Right atrium auricular region (tissue), 2 donors: ENCODE results near the gene FIGNL2. TPM values are rescaled to one million over a fixed set of nuclear protein-coding genes. Genes with fewer than 3 reads are reported as not detected.
A peak's percentile ranks its signal among the peaks of the same experiment; 100 is the strongest.

Experiments used
- DNase-seq: peaks from one replicate; pipeline ENCODE4 v3.0.0-alpha.2; 2019; ENCODE audit warnings: low spot score
- H3K27ac ChIP-seq, 2 donors: fragments of 200-600 bp; sonication (generic); 1 replicate in 1 of 2; 2 replicates in 1 of 2; pipeline ENCODE4 v1.5.1; 2016 to 2019
- H3K27me3 ChIP-seq, 2 donors: fragments of 200-600 bp; sonication (generic); one replicate each; pipeline versions ENCODE4 v1.5.1 to v1.6.0; 2017 to 2019
- H3K36me3 ChIP-seq: fragments of 200-600 bp; sonication (generic); one replicate; pipeline ENCODE4 v1.5.1; 2016
- H3K4me1 ChIP-seq, 2 donors: fragments of 200-600 bp; sonication (generic); one replicate each; pipeline versions ENCODE4 v1.5.1 to v1.6.0; 2017 to 2019
- H3K4me3 ChIP-seq, 2 donors: fragments of 200-600 bp; sonication (generic); 1 replicate in 1 of 2; 2 replicates in 1 of 2; pipeline ENCODE4 v1.5.1; 2017 to 2019; ENCODE audit warnings: mild to moderate bottlenecking in 1 of 2, moderate library complexity in 1 of 2
- H3K9me3 ChIP-seq, 2 donors: fragments of 200-600 bp; sonication (generic); one replicate each; pipeline ENCODE4 v1.5.1; 2019
- CTCF ChIP-seq, 2 donors: fragments of 200-600 bp; sonication (generic); IDR thresholded peaks; one replicate each; pipeline ENCODE4 v1.5.1; 2019; ENCODE audit warnings: antibody characterized with exemption in 2 of 2
- total RNA-seq, 2 donors: library from RNA; depleted of rRNA; stranded (reverse); fragments of >200 nt; gene quantifications; one replicate each; pipeline ENCODE4 v1.1.0, GENCODE V29; 2016

FIGNL2 gene
- total RNA-seq: under 1 TPM; 0.19 to 0.24 TPM

GRCh38 chr12:51848326-51848727 lies at the start of gene FIGNL2:
Gene FIGNL2 (minus strand): TSS chr12:51848718. CDS start chr12:51822413, 26,305 bp downstream.
- Histone ChIP-seq H3K4me1 (peaks cover 0 to 42% of the 10 kb centered on the region in 2 donors), H3K27me3 (peaks cover 9 to 13% of the 10 kb centered on the region in 2 donors), H3K9me3 (no peaks in the 10 kb centered on the region), H3K36me3 (no peaks in the 10 kb centered on the region), H3K4me3 (peak within 1 kb of the TSS; percentile 49 to 68), H3K27ac (peak within 1 kb of the TSS; percentile 66 to 71)
- no peak for TF ChIP-seq CTCF (IDR thresholded peaks at IDR 0.05)
- no peak for DNase-seq

DNA sequence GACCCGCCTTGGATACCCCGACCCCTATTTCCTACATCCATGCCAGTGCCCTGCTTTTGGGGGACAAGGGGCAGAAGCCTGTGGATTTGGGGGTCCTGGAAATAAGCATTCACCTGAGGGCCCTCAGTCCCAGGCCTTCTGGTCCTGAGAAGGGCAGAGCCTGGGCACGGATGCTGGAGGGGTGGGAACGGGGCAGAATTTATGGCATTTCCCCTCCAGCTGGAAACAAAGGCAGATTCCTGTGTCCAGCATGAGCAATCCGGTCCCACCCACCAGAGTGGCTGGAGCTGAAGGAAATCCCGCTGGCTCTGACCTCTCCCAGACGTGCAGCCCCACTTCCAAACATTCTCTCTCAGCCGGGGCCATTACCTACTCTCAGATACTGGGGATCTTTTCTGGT lies 48.7 kb upstream of the FIGNL2 start:
- Histone ChIP-seq H3K27me3 (no peaks in the 10 kb centered on the region), H3K36me3 (no peaks in the 10 kb centered on the region), H3K9me3 (no peaks in the 10 kb centered on the region), H3K4me1 (peaks cover 0 to 25% of the 10 kb centered on the region in 2 donors), H3K4me3 (no peak overlapping the region), H3K27ac (peak overlapping the region; percentile 4 to 45)
- TF ChIP-seq CTCF (IDR thresholded peaks at IDR 0.05): no peak
- no peak for DNase-seq

DNA sequence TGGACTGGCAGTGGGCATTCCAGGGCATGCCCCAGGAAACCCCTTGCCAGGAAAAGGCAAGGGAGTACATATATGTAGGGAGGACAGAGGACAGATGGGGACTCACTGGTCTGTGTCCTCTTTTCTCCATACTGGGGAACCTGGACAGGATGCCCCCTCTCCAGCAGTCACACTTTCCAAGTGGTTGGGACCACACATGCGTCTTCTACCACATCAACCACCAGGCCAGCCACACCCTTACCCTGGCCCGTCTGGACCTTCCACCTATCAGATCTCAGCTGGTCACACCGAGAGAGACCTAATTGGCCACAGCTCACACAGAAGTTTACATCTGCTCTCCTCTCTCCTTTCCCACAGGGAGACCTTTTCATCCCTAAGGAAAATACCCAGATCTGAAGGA lies 47.7 kb upstream of the FIGNL2 start:
- peak overlapping the region; percentile 4 to 45 for H3K27ac ChIP-seq

DNA sequence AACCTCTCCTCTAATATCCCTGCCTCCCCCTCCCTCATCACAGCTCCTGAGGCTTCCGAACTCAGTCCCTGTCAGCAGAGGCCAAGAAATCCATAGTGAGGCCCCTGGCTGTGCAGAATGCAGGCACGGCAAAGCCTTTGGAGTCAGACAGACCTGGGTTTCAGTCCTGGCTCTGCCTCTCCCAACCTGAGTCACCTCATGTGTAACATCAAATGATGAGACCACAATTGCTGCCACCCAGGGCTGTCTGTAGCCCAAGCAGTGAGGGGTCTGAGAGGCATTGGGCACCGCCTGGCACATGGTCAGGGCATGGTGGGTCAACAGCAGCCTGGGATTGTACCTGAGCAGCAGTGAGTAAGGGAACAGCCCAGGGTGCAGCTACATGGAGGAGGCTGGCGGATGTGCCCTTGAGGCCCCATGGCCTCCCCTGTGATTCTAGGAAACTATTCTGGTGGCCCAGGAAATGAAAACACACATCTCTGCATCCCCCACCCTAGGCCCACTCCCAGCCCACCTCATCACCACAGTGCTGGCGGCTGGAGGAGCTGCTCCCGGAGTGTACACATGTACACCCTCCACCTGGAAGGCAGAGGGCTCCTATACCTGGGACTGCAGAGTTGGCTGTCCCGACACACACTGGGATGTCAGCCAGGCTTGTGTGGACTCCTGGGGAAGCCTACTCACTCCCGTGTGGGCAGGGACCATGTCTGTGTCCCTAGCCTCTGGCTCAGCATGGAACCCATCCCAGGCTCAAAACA lies 47.0 kb upstream of the FIGNL2 start:
- TF ChIP-seq CTCF (IDR thresholded peaks at IDR 0.05): no peak
- no peak overlapping the region for H3K27ac ChIP-seq

More for the DNA sequence above, 47.7 kb upstream of the FIGNL2 start:
- H3K9me3 ChIP-seq: no peaks in the 10 kb centered on the region
- H3K4me1 ChIP-seq: peaks cover 0 to 25% of the 10 kb centered on the region in 2 donors
- no peaks in the 10 kb centered on the region for H3K27me3 ChIP-seq
- H3K4me3 ChIP-seq: no peak overlapping the region
- TF ChIP-seq CTCF (IDR thresholded peaks at IDR 0.05): no peak
- no peak for DNase-seq
- no peaks in the 10 kb centered on the region for H3K36me3 ChIP-seq

GRCh38 chr12:51893786-51894185 lies 45.3 kb upstream of the FIGNL2 start:
- Histone ChIP-seq H3K9me3 (no peaks in the 10 kb centered on the region), H3K4me3 (no peak overlapping the region), H3K36me3 (no peaks in the 10 kb centered on the region), H3K27ac (no peak overlapping the region), H3K4me1 (peaks cover 0 to 35% of the 10 kb centered on the region in 2 donors), H3K27me3 (no peaks in the 10 kb centered on the region)
- DNase-seq: no peak
- TF ChIP-seq CTCF (IDR thresholded peaks at IDR 0.05): no peak

More for the DNA sequence above, 47.0 kb upstream of the FIGNL2 start:
- Histone ChIP-seq H3K4me3 (no peak overlapping the region), H3K36me3 (no peaks in the 10 kb centered on the region), H3K4me1 (peaks cover 0 to 25% of the 10 kb centered on the region in 2 donors), H3K9me3 (no peaks in the 10 kb centered on the region), H3K27me3 (no peaks in the 10 kb centered on the region)
- no peak for DNase-seq
